ENCODE results near the gene PLEKHH1.

The PLEKHH1 gene

DNA sequence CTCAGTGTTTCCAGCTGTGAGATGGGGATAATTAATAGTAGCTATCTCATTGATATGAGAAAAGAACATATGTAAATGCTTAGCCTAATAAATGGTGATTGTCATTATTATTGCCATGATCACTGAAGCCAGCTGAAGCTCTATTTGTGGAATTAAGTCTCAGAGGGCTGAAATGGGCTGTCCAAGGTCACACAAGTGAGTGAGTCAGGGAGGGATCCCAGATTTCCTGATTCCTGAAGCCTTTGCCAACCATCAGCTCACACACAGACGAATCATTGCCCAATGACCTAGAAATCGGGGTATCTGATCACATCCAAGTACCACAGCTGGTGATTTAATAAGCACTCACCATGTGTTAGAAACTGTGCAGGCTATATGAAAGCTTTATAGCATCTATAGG is 23.0 kb upstream of the PLEKHH1 start:
- no peak for DNase-seq (ENCODE audit: low read depth in 2 of 2)

DNA sequence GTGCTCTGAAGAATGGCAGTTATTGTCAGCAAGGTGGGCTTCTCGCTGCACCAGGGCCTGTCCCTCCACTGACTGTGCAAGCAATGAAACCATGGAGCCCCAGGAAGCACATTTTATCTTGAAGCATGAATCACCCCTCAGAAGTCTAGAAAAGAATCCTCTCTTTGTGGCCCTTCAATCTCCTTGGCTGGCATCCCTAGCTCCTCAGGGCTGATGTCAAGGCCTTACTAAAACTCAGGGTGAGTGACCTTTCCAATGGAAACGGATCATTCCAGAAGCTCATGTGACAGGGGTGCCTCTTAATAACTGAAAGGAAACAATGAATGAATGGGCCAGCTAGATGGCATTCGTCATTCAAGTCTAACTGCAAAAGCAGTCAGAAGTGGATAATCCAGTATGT is 22.3 kb upstream of the PLEKHH1 start:
- DNase-seq (ENCODE audit: low read depth in 2 of 2): no peak

DNA sequence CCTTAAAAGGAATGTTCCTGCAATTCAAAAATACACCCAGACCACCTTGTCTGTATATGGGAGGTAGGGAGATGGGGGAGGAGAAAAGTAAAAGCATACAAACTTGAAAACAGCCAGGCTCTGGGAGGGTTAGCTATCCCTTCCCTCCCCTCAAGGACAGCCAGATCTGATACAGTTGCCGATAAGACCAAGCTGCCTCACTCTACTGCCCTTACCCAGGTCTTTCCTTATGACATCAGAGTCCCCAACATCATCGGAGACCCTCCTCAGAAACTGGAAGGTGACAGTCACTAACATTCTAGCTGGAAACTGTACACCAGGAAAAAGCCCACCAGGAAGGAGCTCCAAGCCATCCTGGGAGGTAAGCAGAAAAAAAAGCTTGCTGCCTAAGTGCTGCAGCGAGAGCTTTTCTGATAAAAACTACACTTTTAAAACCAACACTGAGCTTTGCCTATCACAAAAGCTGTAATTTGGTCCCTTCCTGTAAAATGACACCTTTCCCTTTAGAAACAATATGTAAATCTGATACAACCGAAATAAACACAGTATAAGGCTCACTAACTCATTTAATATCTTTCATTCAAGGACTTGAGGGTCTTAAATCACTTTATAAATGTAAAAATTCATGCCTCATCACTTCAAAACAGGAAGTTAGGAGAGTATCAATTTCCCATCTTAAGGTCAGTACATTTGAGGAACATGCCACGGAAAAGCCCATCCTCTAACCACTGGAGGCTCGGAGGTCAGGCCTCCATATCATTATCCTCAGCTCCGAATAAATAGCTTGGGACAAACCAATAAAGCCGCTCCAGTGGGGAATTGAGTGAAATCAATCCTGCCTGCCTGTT is 20.4 kb upstream of the PLEKHH1 start:
- no peak for DNase-seq (ENCODE audit: low read depth in 2 of 2)

DNA sequence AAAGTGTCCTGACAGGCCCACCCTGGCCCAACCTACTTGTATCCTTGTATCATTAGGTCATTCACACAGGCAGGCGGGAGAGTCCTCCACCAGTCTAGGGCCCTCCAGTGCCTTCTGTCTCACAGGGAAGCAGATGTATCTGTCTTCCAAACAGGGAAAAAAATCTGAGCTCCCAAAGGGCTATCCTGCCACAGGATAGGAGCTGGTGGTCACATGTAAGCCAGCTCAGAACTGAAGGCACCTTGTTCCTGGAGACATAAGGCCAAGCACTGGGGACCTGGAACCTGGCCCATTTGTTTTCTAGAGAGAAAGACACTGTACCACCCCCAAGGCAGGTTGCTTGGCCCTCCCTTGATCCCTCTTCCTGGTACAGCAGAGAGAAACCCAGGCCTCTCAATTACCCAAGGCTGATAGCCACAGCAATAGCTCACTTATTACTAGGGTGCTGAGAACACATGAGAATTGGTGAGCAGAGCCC is 19.4 kb upstream of the PLEKHH1 start:
- DNase-seq (ENCODE audit: low read depth in 2 of 2): no peak

DNA sequence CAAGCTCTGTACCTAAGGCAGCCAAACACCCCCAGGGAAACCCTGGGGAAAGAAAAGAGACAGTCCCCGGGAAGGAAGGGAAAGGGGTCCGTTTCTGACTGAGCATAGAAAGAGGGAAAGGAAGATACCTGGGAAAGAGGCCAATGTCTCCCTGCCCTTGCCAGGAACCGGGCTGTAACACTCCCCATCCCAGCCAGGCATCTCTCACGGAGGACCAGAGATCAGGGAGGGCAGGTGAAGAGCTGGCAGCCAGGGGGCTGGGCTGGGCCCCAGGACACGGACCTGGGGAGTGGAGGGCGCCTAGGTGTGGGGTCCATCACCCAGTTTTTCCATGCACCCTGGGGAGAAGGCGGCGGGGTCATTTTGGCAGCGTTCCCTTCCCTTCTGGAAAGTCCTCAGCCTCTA is 18.9 kb upstream of the PLEKHH1 start:
- no peak for DNase-seq (ENCODE audit: low read depth in 2 of 2)

DNA sequence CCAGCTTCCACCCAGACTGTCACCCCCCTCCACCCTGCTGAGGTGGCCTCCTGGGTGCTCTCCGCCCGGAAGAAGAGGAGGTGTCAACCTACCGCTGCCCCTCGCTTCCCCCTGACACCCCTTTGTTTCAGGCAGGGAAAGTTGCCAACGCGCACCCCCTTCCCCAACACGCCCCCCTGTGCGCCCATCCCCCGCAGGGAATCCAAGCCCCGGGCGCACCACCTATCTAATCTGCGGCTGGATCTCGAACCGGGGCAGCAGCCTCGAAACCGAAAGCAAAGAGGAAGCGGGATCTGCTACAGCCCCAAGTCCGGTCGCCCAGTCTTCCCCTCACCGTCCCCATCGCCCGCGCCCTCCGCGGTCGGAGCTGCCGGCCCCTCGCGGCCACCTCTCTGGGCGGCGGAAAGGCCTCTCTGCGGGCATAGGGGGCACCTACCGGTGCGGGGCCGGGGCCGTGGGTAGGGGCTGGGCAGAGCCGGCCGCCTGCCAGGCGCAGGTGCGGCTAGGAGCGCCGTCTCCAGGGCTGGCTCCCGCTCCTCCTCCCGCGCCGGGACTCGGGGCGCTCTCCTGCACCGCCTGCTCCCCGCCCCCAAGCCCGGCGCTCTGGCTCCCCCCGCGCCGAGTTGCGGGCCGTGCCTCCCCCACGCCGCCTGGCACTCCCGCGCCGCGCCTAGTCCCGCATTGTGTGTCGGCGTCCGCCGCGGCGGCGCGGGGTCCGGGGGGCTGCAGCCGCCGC is 18.3 kb upstream of the PLEKHH1 start:
- peak in 1 of 2 donors; percentile 9 for DNase-seq (ENCODE audit: low read depth in 2 of 2)

DNA sequence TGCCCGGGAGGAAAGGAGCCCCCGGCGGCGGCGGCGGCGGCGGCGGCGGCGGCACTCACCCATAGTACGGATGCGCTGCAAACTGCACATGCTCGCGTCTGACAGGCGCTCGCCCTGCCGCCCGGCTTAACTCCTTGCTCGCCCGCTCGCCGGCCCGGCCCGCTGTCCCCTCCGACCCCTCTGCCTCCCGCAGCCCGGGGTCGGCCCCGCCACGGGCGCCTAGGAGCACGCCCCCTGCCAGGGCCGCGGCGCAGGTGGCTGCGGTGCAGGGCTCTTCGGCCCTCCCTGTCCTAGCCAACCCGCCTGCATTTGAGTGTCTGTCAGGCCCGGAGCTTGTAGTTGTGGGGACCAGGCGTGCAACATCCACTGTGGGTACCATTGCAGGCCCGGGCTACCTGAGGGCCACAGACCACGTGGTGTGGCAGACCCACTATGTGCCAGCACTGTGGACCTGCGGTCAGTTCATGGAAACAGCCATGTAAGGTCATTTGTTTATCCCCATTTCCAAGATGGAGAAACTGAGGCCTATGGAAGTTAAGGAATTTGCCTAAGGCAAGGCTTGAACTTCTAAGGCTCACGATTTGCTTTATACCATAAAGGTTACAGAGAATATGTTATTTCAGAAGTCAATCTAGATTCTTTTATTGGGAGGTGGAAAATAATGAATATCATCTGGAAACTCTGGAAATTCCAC is 17.6 kb upstream of the PLEKHH1 start:
- no peak for DNase-seq (ENCODE audit: low read depth in 2 of 2)

DNA sequence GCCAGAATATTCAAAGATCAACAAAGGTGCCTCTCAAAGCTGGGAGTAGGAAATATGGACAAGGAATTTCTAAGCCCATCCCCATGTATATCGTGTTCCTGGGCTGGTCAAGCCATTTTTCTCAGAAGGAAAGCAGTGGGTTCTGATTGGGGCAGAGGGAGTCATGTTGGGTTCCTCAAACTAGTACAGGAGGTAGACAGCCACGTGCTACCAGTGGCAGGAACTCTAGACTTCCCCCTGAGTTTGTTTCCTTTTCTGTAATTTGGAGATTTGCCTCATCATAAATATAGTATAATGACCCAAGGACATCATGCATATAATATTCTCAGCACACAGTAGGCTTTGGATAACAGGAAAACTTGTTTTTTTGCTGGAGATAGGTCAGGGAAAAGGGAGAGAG is 16.4 kb upstream of the PLEKHH1 start:
- no peak for DNase-seq (ENCODE audit: low read depth in 2 of 2)

DNA sequence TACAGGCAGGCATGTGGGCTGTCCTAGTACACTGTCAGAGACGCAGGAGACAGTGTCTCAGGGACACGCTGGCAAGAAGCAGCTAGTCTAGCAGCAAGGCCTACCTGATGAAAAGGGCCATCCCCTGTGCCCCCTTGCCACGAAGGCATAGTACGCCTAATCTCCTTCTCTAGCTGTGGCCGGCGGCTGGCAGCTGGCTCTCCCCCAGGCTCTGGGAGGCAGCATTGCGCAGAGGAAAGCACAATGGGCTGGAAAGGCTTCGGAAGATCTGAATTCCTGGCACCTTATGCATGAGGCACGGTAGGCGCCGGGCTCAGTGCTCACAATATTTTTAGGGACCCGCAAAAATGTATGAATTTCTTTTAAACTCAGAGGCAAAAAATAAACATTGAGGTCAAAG is 16.0 kb upstream of the PLEKHH1 start:
- DNase-seq (ENCODE audit: low read depth in 2 of 2): no peak

DNA sequence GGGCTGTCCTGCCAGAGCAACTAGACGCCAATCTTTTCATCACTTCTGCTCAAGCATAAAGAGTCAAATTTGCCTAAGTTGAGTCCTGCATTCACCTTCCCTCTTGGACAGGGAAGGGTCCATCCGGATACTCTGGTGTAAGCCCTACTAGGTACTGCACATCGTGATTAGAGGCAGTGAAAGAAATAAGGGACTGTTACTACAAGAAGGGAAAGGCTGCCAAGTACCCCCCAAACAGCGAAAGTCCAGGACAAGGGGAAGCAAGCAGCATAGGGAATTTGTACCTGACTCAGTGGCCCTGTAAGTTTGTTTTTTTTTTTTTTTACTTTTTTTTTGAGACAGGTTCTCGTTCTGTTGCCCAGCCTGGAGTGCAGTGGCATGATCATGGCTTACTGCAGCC is 13.7 kb upstream of the PLEKHH1 start:
- no peak for DNase-seq (ENCODE audit: low read depth in 2 of 2)

DNA sequence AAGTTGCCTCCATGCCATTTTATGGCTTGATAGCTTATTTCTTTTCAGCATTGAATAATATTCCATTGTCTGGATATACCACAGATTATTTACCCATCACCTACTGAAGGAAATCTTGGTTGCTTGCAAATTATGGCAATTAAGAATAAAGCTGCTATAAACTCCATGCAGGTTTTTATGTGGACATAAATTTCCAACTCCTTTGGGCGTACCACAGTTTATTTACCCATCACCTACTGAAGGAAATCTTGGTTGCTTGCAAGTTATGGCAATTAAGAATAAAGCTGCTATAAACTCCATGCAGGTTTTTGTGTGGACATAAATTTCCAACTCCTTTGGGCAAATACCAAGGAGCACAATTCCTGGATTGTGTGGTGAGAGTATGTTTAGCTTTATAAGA is 12.6 kb upstream of the PLEKHH1 start:
- DNase-seq (ENCODE audit: low read depth in 2 of 2): no peak

DNA sequence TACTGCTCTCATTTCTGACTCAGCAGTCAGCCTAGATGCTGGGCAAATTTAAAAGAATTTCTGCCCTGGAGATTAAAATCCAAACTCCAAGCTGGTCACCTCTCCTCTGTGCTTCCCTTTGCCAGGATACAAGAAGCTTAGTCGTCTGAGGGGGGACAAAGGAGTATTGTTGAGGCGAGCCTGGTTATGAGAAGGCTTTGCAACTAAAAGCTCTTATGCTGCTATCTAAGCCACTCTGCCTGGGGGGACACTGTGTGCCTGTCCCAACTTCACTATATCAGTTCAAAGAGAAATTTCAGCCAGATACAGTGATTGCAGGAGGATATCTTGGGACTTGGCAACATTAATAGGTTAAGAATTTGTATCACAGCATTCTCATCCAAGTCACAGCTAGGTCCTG is 10.8 kb upstream of the PLEKHH1 start:
- no peak for DNase-seq (ENCODE audit: low read depth in 2 of 2)

DNA sequence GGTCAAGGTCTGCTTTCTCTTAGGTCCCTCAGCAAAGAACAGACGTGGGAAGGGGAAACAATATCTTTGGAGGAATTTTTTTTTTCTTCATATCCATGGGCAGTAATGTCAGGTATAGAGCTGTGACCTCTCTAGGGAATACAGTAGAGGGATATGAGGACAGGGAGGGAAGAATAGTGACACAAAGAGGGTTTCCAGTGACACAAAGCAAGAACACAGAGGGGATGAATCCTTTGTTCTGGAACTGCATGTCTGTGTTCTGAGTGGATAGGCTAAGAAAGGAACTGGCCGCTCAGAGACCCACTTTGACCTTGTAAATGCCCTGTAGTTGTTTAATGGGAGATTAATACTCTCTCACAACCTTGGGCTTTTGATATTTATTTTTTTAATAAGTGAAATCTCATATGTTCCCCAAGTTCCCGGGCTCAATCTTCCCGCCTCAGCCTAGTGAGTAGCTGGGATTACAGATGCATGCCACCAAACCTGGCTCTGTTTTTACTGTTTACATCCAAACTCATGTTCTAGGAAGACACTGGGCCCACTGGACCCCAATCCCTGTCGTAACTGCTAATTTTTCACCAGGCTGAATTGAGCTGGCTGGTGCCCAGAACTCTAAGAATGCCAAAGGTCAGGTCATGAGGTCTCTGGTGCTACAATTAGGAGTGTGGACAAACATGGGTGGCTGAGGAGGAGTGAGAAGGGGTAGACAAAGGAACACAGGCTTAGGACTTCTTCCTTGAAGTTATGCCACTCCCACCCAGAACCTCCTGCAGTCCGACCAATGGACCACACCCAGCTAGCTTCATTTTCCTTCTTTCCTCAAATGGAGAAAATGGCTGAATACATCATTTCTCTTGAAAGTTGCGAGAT is 9.1 kb upstream of the PLEKHH1 start:
- DNase-seq (ENCODE audit: low read depth in 2 of 2): no peak

DNA sequence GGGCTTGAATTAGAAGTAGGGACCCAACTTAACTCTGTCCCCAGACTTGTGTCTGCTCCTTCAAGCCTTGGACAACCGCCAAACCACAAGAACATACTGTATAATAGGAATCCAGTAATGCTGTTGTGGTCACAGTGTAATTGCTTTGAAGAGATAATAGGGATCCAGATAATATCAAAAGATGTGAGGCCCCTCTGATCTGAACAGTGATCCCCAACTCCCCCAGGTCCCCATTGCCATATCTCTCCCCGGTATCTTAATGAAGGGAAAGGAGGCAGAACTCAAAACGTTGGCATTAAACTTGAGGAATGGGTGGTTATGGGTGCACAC is 8.5 kb upstream of the PLEKHH1 start:
- no peak for DNase-seq (ENCODE audit: low read depth in 2 of 2)

DNA sequence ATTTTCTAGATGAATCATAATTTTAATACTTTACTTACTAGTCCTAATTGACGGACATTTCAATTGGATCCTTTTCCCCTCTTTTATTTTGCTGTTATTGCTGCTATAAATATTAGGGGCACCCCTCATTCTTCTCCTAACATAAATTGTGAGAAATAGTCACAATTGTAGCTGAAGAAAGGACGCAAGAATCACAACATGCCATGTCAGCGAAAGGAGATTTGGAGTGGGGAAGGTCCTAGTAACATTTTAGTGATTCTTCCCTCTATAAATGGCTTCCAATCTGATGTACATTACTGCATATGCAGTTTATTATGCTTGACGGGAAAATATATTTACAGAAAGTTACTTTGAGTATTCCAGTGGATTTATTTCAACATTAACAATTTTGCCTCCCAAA is 7.7 kb upstream of the PLEKHH1 start:
- DNase-seq (ENCODE audit: low read depth in 2 of 2): no peak

DNA sequence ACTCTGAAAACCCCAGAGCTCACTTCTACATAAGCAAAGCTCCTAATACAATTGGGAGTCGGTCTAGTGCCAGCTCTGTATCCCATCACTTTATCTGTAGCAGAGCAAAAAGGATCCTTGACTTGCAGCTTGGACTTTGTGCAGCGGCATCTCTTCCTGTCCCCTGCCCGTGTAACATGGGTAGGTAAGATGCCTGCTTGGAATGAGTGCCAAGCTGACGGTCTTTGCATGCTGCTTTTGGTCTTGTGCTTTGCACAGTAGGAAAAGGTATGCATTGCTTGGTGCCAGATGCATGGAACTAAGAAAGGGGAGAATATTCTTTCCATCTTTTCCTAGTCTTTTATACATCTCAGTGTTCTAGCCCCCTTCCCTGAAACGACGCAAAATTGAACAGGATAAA is 6.9 kb upstream of the PLEKHH1 start:
- DNase-seq (ENCODE audit: low read depth in 2 of 2): no peak

DNA sequence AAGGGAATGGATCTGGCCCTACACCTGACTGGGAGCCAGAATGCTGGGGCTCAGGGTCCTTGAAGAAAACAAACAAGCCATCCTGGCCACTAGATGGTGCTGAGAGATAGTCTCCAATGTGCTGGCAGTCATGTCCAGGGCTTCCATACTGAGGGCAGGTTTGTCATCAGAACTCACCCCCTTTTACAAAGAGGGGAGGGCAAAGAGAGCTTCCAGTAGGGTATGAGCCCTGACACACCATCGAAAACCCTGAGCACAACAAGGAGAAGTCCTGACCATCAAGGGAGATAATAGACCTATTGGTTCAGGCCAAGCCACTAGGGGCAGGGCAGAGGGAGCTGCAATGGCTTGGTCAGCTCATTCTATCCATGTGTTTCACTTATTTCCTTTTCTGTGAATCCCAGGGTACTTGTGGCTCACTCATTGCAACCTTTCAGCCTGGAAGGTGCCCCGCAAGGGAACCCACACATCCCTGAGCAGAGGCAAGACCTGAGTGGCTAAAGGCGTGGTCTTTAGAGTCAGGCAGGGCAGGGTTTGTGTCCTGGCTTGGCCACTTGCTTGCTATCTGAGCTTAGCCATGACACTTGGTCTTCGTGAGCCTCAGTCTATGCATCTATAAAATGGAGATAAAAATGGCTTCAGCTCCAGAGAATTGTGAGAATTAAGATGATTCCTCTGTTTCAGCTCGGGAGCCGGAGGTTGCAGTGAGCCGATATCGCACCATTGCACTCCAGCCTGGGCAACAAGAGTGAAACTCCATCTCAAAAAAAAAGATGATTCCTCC is 6.2 kb upstream of the PLEKHH1 start:
- no peak for DNase-seq (ENCODE audit: low read depth in 2 of 2)

DNA sequence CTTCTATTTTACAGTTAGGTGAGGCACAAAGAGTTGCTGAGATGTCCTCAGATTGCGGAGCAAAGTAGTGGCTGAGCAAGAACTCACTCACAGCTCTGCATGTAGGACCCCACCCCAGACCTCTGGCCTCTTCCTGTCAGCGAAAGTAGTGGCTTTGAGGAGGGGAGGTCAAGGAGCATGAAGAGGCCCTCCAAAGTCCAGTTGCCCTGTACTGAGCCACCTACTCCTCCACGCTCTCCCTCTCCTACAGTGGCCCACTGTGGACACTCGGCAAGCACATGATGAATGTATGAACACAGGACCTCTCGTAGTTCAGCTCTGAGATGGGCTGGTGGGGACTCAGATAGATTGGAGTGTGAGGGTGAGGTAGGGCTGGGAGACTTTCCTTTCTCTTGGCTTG is 5.3 kb upstream of the PLEKHH1 start:
- no peak for DNase-seq (ENCODE audit: low read depth in 2 of 2)

DNA sequence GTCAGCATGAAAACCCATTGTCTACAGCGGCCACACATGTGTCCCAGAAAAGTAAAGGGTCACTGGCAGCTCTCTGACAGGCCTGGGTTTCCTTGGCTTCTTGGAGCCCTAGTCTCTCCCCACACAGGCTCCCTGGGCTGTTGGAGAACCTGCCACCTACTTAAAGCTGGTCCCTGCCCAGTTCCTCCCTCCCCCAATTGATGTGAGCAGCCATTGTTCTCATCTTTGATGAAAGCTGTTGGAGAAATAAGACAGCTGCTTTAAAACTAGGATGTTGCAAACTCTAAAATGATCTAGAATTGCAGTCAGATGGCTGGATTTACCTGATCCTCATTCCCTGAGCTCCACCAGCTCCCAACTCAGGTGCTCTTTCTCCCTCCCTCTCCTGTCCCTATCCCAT is 4.8 kb upstream of the PLEKHH1 start:
- DNase-seq (ENCODE audit: low read depth in 2 of 2): no peak

DNA sequence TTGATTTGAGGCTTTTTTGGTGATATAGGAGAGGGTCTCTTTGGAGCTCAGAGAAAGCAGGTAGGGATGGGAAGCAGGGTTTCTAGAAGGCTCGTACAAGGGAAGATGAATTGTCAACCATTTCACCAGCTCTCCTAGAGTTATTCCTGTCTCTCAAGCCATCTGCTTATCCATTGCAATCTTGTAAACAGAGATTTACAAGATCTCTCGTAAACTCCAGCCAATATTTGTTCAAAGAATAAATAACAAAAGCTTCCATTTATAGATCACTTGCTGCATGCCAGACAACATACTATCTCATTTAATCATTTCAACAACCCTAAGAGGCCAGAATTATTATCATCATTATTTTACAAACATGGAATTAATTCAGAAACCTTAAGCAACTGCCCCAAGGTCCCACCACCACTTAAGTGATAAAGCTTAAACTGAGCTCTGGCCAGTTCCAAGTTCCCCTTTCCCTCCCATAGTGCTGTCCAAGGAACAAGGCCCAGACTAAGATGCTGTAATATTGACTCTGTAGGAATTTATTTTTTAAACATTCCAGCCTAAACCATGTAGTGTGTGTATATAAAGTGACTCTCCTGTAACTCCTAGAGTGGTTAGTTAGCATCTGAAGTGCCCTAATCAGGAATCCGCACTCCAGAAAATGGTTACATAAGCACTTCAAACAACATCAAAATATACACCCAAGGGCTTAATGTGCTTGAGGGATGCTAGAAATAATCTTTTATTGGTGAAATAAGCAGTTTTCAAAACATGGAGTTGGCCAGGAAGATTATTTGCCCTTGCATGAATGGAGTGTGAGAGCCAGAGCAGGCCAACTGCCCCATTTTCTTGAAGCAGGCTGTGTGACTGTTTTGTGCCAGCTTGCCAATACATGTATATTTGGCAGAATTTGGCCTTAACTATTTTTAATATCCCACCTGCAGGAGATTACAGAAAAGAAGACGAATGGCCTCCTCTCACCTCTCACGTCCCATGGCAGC is 2.8 kb upstream of the PLEKHH1 start:
- no peak for DNase-seq (ENCODE audit: low read depth in 2 of 2)
